ENCODE measurements around the gene RDH11.

- TF ChIP-seq CTCF (IDR thresholded peaks at IDR 0.05) (no peak), POLR2A (IDR thresholded peaks at IDR 0.05) (no peak), EP300 (IDR thresholded peaks at IDR 0.05) (no peak)
Observed at GRCh38 chr14:67636361-67636919, 59.1 kb downstream of the RDH11 start.

All from stomach (tissue), 4 donors.